Psoas muscle (tissue), 8 donors: ENCODE results near the gene OSBPL1A. TPM values are rescaled to one million over a fixed set of nuclear protein-coding genes. Genes with fewer than 3 reads are reported as not detected.

ENCODE experiments used
- ATAC-seq, 4 donors: fragments of 200-7000 bp; cut with Tn5 transposase; one replicate each; pipeline ENCODE4 v1.9.1; 2020; ENCODE audit warnings: moderate library complexity in 3 of 4, mild to moderate bottlenecking in 2 of 4
- DNase-seq, 2 donors: peaks; one replicate each; pipeline ENCODE4 v3.0.0-alpha.2; 2020
- H3K27ac ChIP-seq: fragments of 200-600 bp; one replicate; pipeline ENCODE4 v1.8.0; 2022
- H3K27me3 ChIP-seq, 3 donors: fragments of 200-600 bp in 1 of 3; one replicate each; pipeline versions ENCODE4 v1.6.1 to v1.8.0; 2013 to 2022; ENCODE audit warnings: low read length in 2 of 3, mild to moderate bottlenecking in 2 of 3, moderate library complexity in 1 of 3; ENCODE audit not compliant: insufficient read depth in 3 of 3
- H3K36me3 ChIP-seq, 2 donors: fragments of 200-600 bp in 1 of 2; one replicate each; pipeline versions ENCODE4 v1.6.1 to v1.8.0; 2013 to 2022; ENCODE audit warnings: low read depth in 1 of 2, mild to moderate bottlenecking in 1 of 2, moderate library complexity in 1 of 2; ENCODE audit not compliant: insufficient read depth in 1 of 2
- H3K4me1 ChIP-seq: fragments of 200-600 bp; one replicate; pipeline ENCODE4 v1.8.0; 2022
- H3K4me3 ChIP-seq: fragments of 200-600 bp; one replicate; pipeline ENCODE4 v1.8.0; 2022; ENCODE audit warnings: mild to moderate bottlenecking
- H3K9me3 ChIP-seq: fragments of 200-600 bp; one replicate; pipeline ENCODE4 v1.8.0; 2022
- CTCF ChIP-seq: fragments of 200-600 bp; IDR thresholded peaks from one replicate; pipeline ENCODE4 v1.8.0; 2022; ENCODE audit warnings: antibody characterized with exemption
- WGBS, 3 donors: extraction: QIAGEN DNeasy Blood & Tissue Kit; methylation state at CpG; one replicate each; pipeline versions ENCODE4 v1.1.6 to v1.1.7; 2013; 5-methylcytosine and 5-hydroxymethylcytosine counted together
- intact Hi-C, 2 donors: fragments of 100-400 bp; cut with DNase I; formaldehyde crosslinking; loops; one replicate each; pipeline versions ENCODE4 v1.11.0 to v1.14.2; 2022
- polyA plus RNA-seq, 3 donors: library from polyadenylated mRNA; stranded (reverse); fragments of 200-250 nt; gene quantifications; one replicate each; pipeline ENCODE4 v1.2.3, GENCODE V29; 2013
- total RNA-seq, 4 donors: library from RNA; stranded (reverse); fragmentation: NEBNext Ultra II Directional in 2 of 4; extraction: Animal tissue kit (Norgen Biotek cat#: 25700) in 2 of 4; gene quantifications; one replicate each; pipeline versions ENCODE4 v1.2.1 to v1.2.4, GENCODE V29; 2021 to 2023
- donor health status: healthy with polysubstance abuse.
- donor health status: DM: no; HTN: no; CAD: no; lungs with moderate emphysema.
- donor health status: Bipolar disorder and iron deficiency.
- donor health status: healthy.
- donor health status: DM: yes; HTN: yes; CAD: no.
- donor health status: DM: no; HTN: no; CAD: no.
- donor health status: DM: no; HTN: no; CAD: no.
- donor health status: DM: yes; HTN: yes; CAD: no.

The OSBPL1A gene
- total and polyA plus RNA-seq, 7 donors = 13.7 to 87.8 (median 65.8) TPM

- Histone ChIP-seq H3K27ac (peak overlapping the region; percentile 23), H3K27me3 (no peaks in the 10 kb centered on the region), H3K36me3 (peaks cover 5 to 29% of the 10 kb centered on the region in 2 donors), H3K4me3 (no peak overlapping the region), H3K4me1 (peaks cover 35% of the 10 kb centered on the region), H3K9me3 (no peaks in the 10 kb centered on the region)
- no peak for DNase-seq
- no peak for TF ChIP-seq CTCF
- WGBS, 3 donors = 71 to 81% (median 72%) methylated on average over 7 of the region's 7 CpGs
- intact Hi-C loops = no loop called here
- ATAC-seq = peak in 1 of 4 donors; percentile 20
Measured at GRCh38 chr18:24234850-24235418, 162.7 kb downstream of the OSBPL1A start.

- Histone ChIP-seq H3K27ac (peak overlapping the region; percentile 68), H3K36me3 (peaks cover 5 to 29% of the 10 kb centered on the region in 2 donors), H3K27me3 (no peaks in the 10 kb centered on the region), H3K9me3 (no peaks in the 10 kb centered on the region), H3K4me1 (peaks cover 35% of the 10 kb centered on the region), H3K4me3 (no peak overlapping the region)
- WGBS, 3 donors = 68 to 76% (median 75%) methylated on average over 5 of the region's 5 CpGs
- peak; percentile 36 to 56 for DNase-seq
- TF ChIP-seq CTCF = no peak
- intact Hi-C loops = no loop called here
- no peak for ATAC-seq
Measured at GRCh38 chr18:24234330-24234729, 163.3 kb downstream of the OSBPL1A start.

GRCh38 chr18:24232800-24233199 lies 164.8 kb downstream of the OSBPL1A start:
- Histone ChIP-seq H3K27ac (peak overlapping the region; percentile 68), H3K4me3 (no peak overlapping the region), H3K9me3 (no peaks in the 10 kb centered on the region), H3K36me3 (peaks cover 5 to 18% of the 10 kb centered on the region in 2 donors), H3K27me3 (no peaks in the 10 kb centered on the region), H3K4me1 (peaks cover 35% of the 10 kb centered on the region)
- intact Hi-C loops = no loop called here
- no peak for ATAC-seq
- no peak for DNase-seq
- TF ChIP-seq CTCF = no peak
- 81 to 90% (median 82%) methylated on average over 5 of the region's 5 CpGs for whole genome bisulfite sequencing, 3 donors

- no peak for DNase-seq
Measured at GRCh38 chr18:24231773-24232735, 165.6 kb downstream of the OSBPL1A start.

More at GRCh38 chr18:24231773-24232735, 165.6 kb downstream of the OSBPL1A start:
- H3K4me1 ChIP-seq = peaks cover 35% of the 10 kb centered on the region
- peaks cover 2 to 10% of the 10 kb centered on the region in 2 donors for H3K36me3 ChIP-seq
- peak; percentile 75 to 95 (median 92) for ATAC-seq
- no peaks in the 10 kb centered on the region for H3K9me3 ChIP-seq
- H3K27ac ChIP-seq = peak overlapping the region; percentile 68
- H3K27me3 ChIP-seq = no peaks in the 10 kb centered on the region
- intact Hi-C loops = no loop called here
- peak overlapping the region; percentile 37 for H3K4me3 ChIP-seq
- no peak for TF ChIP-seq CTCF
- 4 to 8% (median 7%) methylated on average over 8 of the region's 8 CpGs for WGBS, 3 donors
